B cell (primary cell): Measurements from ENCODE around the gene SCGN. TPM values are rescaled to one million over a fixed set of nuclear protein-coding genes. Genes with fewer than 3 reads are reported as not detected.

Experiments
- ATAC-seq: fragments of 200-7000 bp; cut with Tn5 transposase; one replicate; pipeline ENCODE4 v1.10.0; 2021; ENCODE audit warnings: low read depth, mild to moderate bottlenecking, moderate number of reproducible peaks, moderate library complexity
- CTCF ChIA-PET: fragments of 350-600 bp; sonication (Branson Sonifier 250); formaldehyde crosslinking; loops from one replicate; lab custom pipeline; 2021; ENCODE audit warnings: antibody characterized with exemption, inconsistent platforms; lab: Charles Lee
- POLR2A ChIA-PET: fragments of 350-600 bp; sonication (Branson Sonifier 250); formaldehyde crosslinking; loops from one replicate; lab custom pipeline; 2021; ENCODE audit warnings: antibody characterized with exemption; lab: Charles Lee
- DNase-seq: peaks from one replicate; pipeline ENCODE4 v3.0.0; 2013
- H2AFZ ChIP-seq: 2 replicates; pipeline ENCODE4 v1.6.1; 2012; ENCODE audit warnings: mild to moderate bottlenecking, low read depth, low read length; ENCODE audit not compliant: insufficient read depth, poor library complexity, severe bottlenecking
- H3K27ac ChIP-seq, 2 donors: 1 replicate in 1 of 2; 2 replicates in 1 of 2; pipeline ENCODE4 v1.5.1; 2012 to 2013; ENCODE audit warnings: low read length in 2 of 2, mild to moderate bottlenecking in 2 of 2, moderate library complexity in 1 of 2
- H3K27me3 ChIP-seq, 4 experiments: fragments of 200-600 bp in 1 of 4; sonication (generic) in 1 of 4; replicated peaks in 1 of 4; 1 replicate in 2 of 4; 2 replicates in 2 of 4; pipeline versions ENCODE4 v1.6.1 to v1.7.0; 2013 to 2016; ENCODE audit warnings: low read length in 3 of 4, mild to moderate bottlenecking in 2 of 4, mixed read lengths in 1 of 4, moderate library complexity in 1 of 4; ENCODE audit not compliant: insufficient read depth in 4 of 4, control insufficient read depth in 3 of 4; ENCODE audit errors: control extremely low read depth in 1 of 4
- H3K36me3 ChIP-seq, 2 experiments: replicated peaks in 1 of 2; 1 replicate in 1 of 2; 2 replicates in 1 of 2; pipeline versions ENCODE4 v1.6.1 to v1.7.1; 2013; ENCODE audit warnings: low read length in 1 of 2; ENCODE audit not compliant: insufficient read depth in 2 of 2, control insufficient read depth in 1 of 2; ENCODE audit errors: control extremely low read depth in 1 of 2, extremely low read depth in 1 of 2
- H3K4me1 ChIP-seq, 2 donors: fragments of 200-600 bp in 1 of 2; sonication (generic) in 1 of 2; 1 replicate in 1 of 2; 2 replicates in 1 of 2; pipeline versions ENCODE4 v1.5.1 to v1.6.1; 2013 to 2017; ENCODE audit warnings: low read length in 2 of 2; ENCODE audit not compliant: control insufficient read depth in 2 of 2, insufficient read depth in 2 of 2
- H3K4me2 ChIP-seq: replicated peaks from 2 replicates; pipeline ENCODE3; 2012; ENCODE audit warnings: mild to moderate bottlenecking, low read depth, low read length; ENCODE audit not compliant: poor library complexity, severe bottlenecking
- H3K4me3 ChIP-seq, 5 experiments: fragments of 200-600 bp in 1 of 5; sonication (generic) in 1 of 5; 1 replicate in 3 of 5; 2 replicates in 2 of 5; pipeline versions ENCODE4 v1.5.1 to v1.7.0; 2011 to 2016; ENCODE audit warnings: low read length in 4 of 5, mild to moderate bottlenecking in 4 of 5, low read depth in 2 of 5, control low read depth in 1 of 5, moderate library complexity in 1 of 5; ENCODE audit not compliant: insufficient read depth in 1 of 5; ENCODE audit errors: control extremely low read depth in 1 of 5, extremely low read depth in 1 of 5
- H3K79me2 ChIP-seq: fragments of 200-600 bp; sonication (generic); one replicate; pipeline ENCODE4 v1.6.0; 2016; ENCODE audit warnings: low read length; ENCODE audit not compliant: control insufficient read depth, insufficient read depth
- H3K9ac ChIP-seq: fragments of 200-600 bp; sonication (generic); 2 replicates; pipeline ENCODE4 v1.6.1; 2017; ENCODE audit warnings: mild to moderate bottlenecking, low read length, moderate library complexity
- H3K9me3 ChIP-seq, 3 donors: one replicate each; pipeline versions ENCODE4 v1.6.1 to v1.7.1; 2013; ENCODE audit warnings: low read length in 2 of 3; ENCODE audit not compliant: control insufficient read depth in 2 of 3, insufficient read depth in 1 of 3; ENCODE audit errors: control extremely low read depth in 1 of 3
- H4K20me1 ChIP-seq: 2 replicates; pipeline ENCODE4 v1.6.0; 2012; ENCODE audit warnings: mild to moderate bottlenecking, low read length; ENCODE audit not compliant: insufficient read depth, control insufficient read depth, poor library complexity, severe bottlenecking
- H3K27ac Mint-ChIP-seq: one replicate; pipeline ENCODE4 v1.8.0; 2021; ENCODE audit warnings: mixed read lengths
- H3K27me3 Mint-ChIP-seq: one replicate; pipeline ENCODE4 v1.8.0; 2021; ENCODE audit warnings: mixed read lengths
- H3K4me1 Mint-ChIP-seq: one replicate; pipeline ENCODE4 v1.8.0; 2021; ENCODE audit warnings: mixed read lengths
- H3K4me3 Mint-ChIP-seq: one replicate; pipeline ENCODE4 v1.8.0; 2021; ENCODE audit warnings: mixed read lengths
- H3K9me3 Mint-ChIP-seq: one replicate; pipeline ENCODE4 v1.8.0; 2022; ENCODE audit warnings: mixed read lengths; ENCODE audit not compliant: insufficient read depth
- CTCF ChIP-seq: fragments of 200-600 bp; IDR thresholded peaks from one replicate; pipeline ENCODE4 v1.8.0; 2022; ENCODE audit warnings: antibody characterized with exemption, mild to moderate bottlenecking
- EZH2 ChIP-seq: IDR thresholded peaks from 2 replicates; pipeline ENCODE4 v1.6.1; 2012; ENCODE audit warnings: borderline replicate concordance, low read depth, mild to moderate bottlenecking, moderate library complexity, low read length; ENCODE audit not compliant: insufficient read depth, poor library complexity, severe bottlenecking
- WGBS: methylation state at CpG from one replicate; pipeline ENCODE4 v1.1.5; 2013; ENCODE audit warnings: missing lambda C conversion rate; ENCODE audit not compliant: insufficient coverage; 5-methylcytosine and 5-hydroxymethylcytosine counted together
- intact Hi-C: fragments of 100-400 bp; cut with micrococcal nuclease; formaldehyde crosslinking; loops from one replicate; pipeline ENCODE4 v1.10.0; 2022
- polyA plus RNA-seq: library from polyadenylated mRNA; depleted of rRNA; stranded (reverse); fragments of >200 nt; gene quantifications from 2 replicates; pipeline ENCODE4 v1.2.3, GENCODE V29; 2012
- total RNA-seq, 2 donors: library from RNA; stranded (reverse); fragments of 120-200 nt in 1 of 2; gene quantifications; 1 replicate in 1 of 2; 2 replicates in 1 of 2; pipeline versions ENCODE4 v1.2.3 to v1.2.4, GENCODE V29; 2013 to 2022

Gene SCGN
- total and polyA plus RNA-seq, 2 donors (not counting 1 experiment from before 2014, with no cell fraction given), result not detected

GRCh38 chr6:25671652-25672051 is 19.6 kb downstream of the SCGN start:
- no peaks in the 10 kb centered on the region for H3K4me1 ChIP-seq
- no peak overlapping the region for H3K4me3 ChIP-seq
- ChIA-PET CTCF (no interaction called here), POLR2A (no interaction called here)
- no peak overlapping the region for H3K27ac ChIP-seq
- H3K9me3 ChIP-seq, result no peaks in the 10 kb centered on the region
- ATAC-seq (no peak), DNase-seq (no peak)
- H3K4me2 ChIP-seq, result no peak overlapping the region
- H2AFZ ChIP-seq, result no peak overlapping the region
- H3K9ac ChIP-seq, result no peak overlapping the region
- H3K4me3 Mint-ChIP-seq, result no peak overlapping the region
- no peaks in the 10 kb centered on the region for H3K4me1 Mint-ChIP-seq
- H3K27me3 Mint-ChIP-seq, result peaks cover 25% of the 10 kb centered on the region
- H4K20me1 ChIP-seq, result no peaks in the 10 kb centered on the region
- WGBS, result no CpG with 5 or more reads among the region's 1 CpG
- H3K9me3 Mint-ChIP-seq, result no peaks in the 10 kb centered on the region
- no peak overlapping the region for H3K27ac Mint-ChIP-seq
- H3K36me3 ChIP-seq, result no peaks in the 10 kb centered on the region
- intact Hi-C loops, result no loop called here
- H3K79me2 ChIP-seq, result no peaks in the 10 kb centered on the region
- TF ChIP-seq EZH2 (no peak), CTCF (no peak)
- H3K27me3 ChIP-seq, result peaks cover 0 to 11% (median 1%) of the 10 kb centered on the region in 4 experiments

- Histone ChIP-seq H3K4me1 (no peaks in the 10 kb centered on the region), H3K79me2 (no peaks in the 10 kb centered on the region), H3K36me3 (no peaks in the 10 kb centered on the region), H3K27ac (no peak overlapping the region), H3K9me3 (no peaks in the 10 kb centered on the region), H3K4me3 (no peak overlapping the region), H2AFZ (no peak overlapping the region), H4K20me1 (no peaks in the 10 kb centered on the region), H3K27me3 (peaks cover 0 to 22% (median 2%) of the 10 kb centered on the region in 4 experiments), H3K9ac (no peak overlapping the region), H3K4me2 (no peak overlapping the region)
- WGBS, result 92% methylated on average over 3 of the region's 5 CpGs
- no peak for DNase-seq
- H3K4me3 Mint-ChIP-seq, result no peak overlapping the region
- ATAC-seq, result no peak
- no peaks in the 10 kb centered on the region for H3K4me1 Mint-ChIP-seq
- TF ChIP-seq CTCF, result no peak
- TF ChIP-seq EZH2, result no peak
- no peaks in the 10 kb centered on the region for H3K9me3 Mint-ChIP-seq
- intact Hi-C loops, result no loop called here
- peaks cover 16% of the 10 kb centered on the region for H3K27me3 Mint-ChIP-seq
- no peak overlapping the region for H3K27ac Mint-ChIP-seq
- CTCF ChIA-PET, result no interaction called here
- POLR2A ChIA-PET, result no interaction called here
Observed at GRCh38 chr6:25675167-25675566, 23.2 kb downstream of the SCGN start.
